Measurements from ENCODE around the gene ABLIM2. TPM values are rescaled to one million over a fixed set of nuclear protein-coding genes. Genes with fewer than 3 reads are reported as not detected.

ABLIM2 gene
- total RNA-seq, 1 experiment from 2014 or later = 1.0 TPM

- Mint-ChIP-seq H3K27ac (no peak overlapping the region), H3K27me3 (ENCODE audit: low read depth) (no peaks in the 10 kb centered on the region; the same call in 1 of the 2 replicates), H3K4me1 (peaks cover 21 to 33% of the 10 kb centered on the region in 2 experiments), H3K36me3 (ENCODE audit: insufficient read depth in 1 of 3, low read depth in 3 of 3) (peaks cover 0 to 9% (median 6%) of the 10 kb centered on the region in 3 experiments; a peak in 4 of 7 replicates), H3K4me3 (no peak overlapping the region), H3K9me3 (no peaks in the 10 kb centered on the region)
- no CpG with 5 or more reads among the region's 1 CpG for WGBS (ENCODE audit: extremely low coverage, insufficient read length, low lambda C conversion rate)
- Histone ChIP-seq H3K4me2 (ENCODE audit: insufficient read depth, insufficient read length, low read length) (no peak overlapping the region), H3K4me1 (ENCODE audit: insufficient read depth, low read length) (no peaks in the 10 kb centered on the region), H3K4ac (ENCODE audit: low read depth, low read length) (no peak overlapping the region), H3K23ac (ENCODE audit: insufficient read length, low read depth, low read length) (no peak overlapping the region), H3K23me2 (ENCODE audit: insufficient read length, low read depth, low read length, poor library complexity, severe bottlenecking) (no peaks in the 10 kb centered on the region), H4K5ac (ENCODE audit: insufficient read length, low read depth, low read length) (no peak overlapping the region), H4K20me1 (ENCODE audit: control insufficient read depth, insufficient read depth, insufficient read length) (no peaks in the 10 kb centered on the region), H2AFZ (ENCODE audit: low read length) (no peak overlapping the region), H3K9ac (ENCODE audit: extremely low read depth, insufficient read length, low read length) (no peak overlapping the region), H4K8ac (replicated peaks; ENCODE audit: insufficient read length, low read depth, low read length) (no peak overlapping the region), H3K56ac (ENCODE audit: insufficient read length, low read depth, low read length) (no peak overlapping the region), H3K18ac (ENCODE audit: insufficient read length, low read depth, low read length) (no peak overlapping the region), H3K27ac (ENCODE audit: insufficient read length, low read depth, low read length) (no peak overlapping the region), H3K79me2 (ENCODE audit: insufficient read depth, low read length) (peaks cover 10% of the 10 kb centered on the region; the same call in 1 of the 2 replicates), H3K27me3 (ENCODE audit: insufficient read depth, low read length) (no peaks in the 10 kb centered on the region), H2AK5ac (ENCODE audit: insufficient read length, low read length) (no peak overlapping the region), H3T11ph (ENCODE audit: low read length) (no peak overlapping the region), H2BK15ac (ENCODE audit: low read depth, low read length) (no peak overlapping the region), H3K14ac (ENCODE audit: insufficient read depth, low read length) (no peak overlapping the region), H3K9me3 (ENCODE audit: control insufficient read depth, low read depth, low read length) (no peaks in the 10 kb centered on the region), H2BK5ac (ENCODE audit: insufficient read length, low read length) (no peak overlapping the region), H3K79me1 (ENCODE audit: insufficient read depth, low read depth, low read length, poor library complexity, severe bottlenecking) (no peaks in the 10 kb centered on the region), H2BK12ac (ENCODE audit: insufficient read length, low read depth, low read length) (no peak overlapping the region), H2BK20ac (ENCODE audit: low read depth, low read length, poor library complexity, severe bottlenecking) (no peak overlapping the region), H2BK120ac (ENCODE audit: low read depth, low read length, poor library complexity, severe bottlenecking) (no peak overlapping the region), H4K91ac (ENCODE audit: insufficient read length, low read depth, low read length) (no peak overlapping the region)
- TF ChIP-seq, protein P1, sequence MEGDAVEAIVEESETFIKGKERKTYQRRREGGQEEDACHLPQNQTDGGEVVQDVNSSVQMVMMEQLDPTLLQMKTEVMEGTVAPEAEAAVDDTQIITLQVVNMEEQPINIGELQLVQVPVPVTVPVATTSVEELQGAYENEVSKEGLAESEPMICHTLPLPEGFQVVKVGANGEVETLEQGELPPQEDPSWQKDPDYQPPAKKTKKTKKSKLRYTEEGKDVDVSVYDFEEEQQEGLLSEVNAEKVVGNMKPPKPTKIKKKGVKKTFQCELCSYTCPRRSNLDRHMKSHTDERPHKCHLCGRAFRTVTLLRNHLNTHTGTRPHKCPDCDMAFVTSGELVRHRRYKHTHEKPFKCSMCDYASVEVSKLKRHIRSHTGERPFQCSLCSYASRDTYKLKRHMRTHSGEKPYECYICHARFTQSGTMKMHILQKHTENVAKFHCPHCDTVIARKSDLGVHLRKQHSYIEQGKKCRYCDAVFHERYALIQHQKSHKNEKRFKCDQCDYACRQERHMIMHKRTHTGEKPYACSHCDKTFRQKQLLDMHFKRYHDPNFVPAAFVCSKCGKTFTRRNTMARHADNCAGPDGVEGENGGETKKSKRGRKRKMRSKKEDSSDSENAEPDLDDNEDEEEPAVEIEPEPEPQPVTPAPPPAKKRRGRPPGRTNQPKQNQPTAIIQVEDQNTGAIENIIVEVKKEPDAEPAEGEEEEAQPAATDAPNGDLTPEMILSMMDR (conservative IDR thresholded peaks at IDR 0.05) = no peak
- DNase-seq = no peak
These were observed 226.3 kb downstream of the ABLIM2 start for GRCh38 chr4:7932287-7932686.
